GM19025 (cell line): Measurements from ENCODE around the gene TTYH3.
"Not testable (repeated sequence)": the region's sequence is repeated elsewhere in the genome, so short reads cannot be mapped to it uniquely, and the experiment has no call there.

Experiments
- ATAC-seq: cut with Tn5 transposase; IDR thresholded peaks from one replicate; pipeline ENCODE4 v1.9.1; 2021; ENCODE audit warnings: mild to moderate bottlenecking, low read depth, moderate library complexity; ENCODE audit not compliant: unreplicated experiment

TTYH3 gene

GRCh38 chr7:2680792-2681490, 49.2 kb downstream of the TTYH3 start:
- no peak for ATAC-seq

- ATAC-seq, result no peak
Measured at GRCh38 chr7:2681929-2682799, 50.4 kb downstream of the TTYH3 start.

DNA sequence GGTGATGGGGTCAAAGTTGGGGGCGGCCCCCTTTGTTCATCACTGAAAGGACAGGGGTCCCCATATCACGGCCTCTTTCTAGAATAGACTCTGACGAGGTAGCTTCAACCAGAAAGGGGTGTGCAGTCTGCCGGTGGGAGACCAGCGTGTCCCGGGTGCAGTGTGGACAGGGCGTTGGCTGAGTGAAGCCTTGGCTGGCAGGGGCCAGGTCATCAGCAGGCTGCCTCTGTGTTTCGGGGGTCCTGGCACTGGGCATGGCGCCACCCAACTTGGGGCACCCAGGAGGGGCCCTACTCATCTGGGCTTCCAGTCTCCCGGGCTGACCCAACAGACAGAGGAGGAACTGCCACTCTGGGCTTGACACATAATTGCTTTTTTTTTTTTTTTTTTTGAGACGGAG, 52.7 kb downstream of the TTYH3 start:
- ATAC-seq, result no peak

GRCh38 chr7:2686101-2686500, 54.3 kb downstream of the TTYH3 start:
- ATAC-seq, result no peak

DNA sequence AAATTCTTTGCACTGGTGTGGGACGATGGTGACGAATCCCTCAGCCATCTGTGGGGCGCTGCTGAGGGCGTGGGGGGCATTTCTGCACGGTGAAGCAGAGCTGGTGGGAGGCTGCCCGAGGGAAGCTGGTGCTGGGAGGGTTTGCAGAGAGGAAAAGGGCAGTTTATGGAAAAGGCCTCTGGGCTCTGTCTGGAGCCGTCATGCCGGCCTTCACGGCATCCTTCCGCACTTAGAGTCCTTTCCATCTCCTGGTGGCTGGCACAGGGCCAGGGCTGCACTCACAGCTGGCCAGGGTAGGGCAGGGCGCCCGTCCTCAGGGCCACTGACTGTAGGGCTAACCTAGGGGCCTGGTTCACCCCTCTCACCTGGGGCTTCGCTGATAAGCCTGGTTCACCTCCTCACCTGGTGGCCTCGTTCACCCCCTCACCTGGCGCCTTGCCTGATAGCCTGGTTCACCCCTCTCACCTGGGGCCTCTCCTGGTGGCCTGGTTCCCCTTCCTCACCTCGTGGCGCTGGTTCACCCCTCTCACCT, 55.6 kb downstream of the TTYH3 start:
- ATAC-seq, result no peak

DNA sequence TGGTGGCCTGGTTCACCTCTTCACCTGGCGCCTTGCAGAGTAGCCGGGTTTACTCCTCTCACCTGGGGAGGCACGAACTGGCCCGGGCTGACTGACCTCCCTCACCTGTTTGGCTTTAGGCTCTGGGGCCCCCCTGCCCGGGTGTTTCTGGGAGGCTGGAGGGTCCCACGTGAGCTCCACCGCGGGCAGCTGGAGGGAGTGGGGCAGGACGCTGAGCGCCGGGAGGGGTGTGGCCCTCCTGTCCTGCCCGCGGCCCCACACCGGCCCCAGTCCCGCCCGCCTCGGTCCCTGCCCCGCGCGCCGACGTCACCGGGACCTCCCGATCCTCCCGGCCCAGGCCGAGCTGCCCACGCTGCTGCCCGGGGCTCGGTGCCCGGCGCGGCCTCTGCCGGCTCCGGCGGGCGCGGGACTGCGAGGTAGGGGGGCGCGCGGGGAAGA, 56.1 kb downstream of the TTYH3 start, which contains the start of gene AMZ1:
Gene AMZ1 (plus strand): TSS at position 322 of the 438 bp plus-strand sequence. CDS start 12,250 bp downstream, outside the sequence.
- ATAC-seq, result no peak

DNA sequence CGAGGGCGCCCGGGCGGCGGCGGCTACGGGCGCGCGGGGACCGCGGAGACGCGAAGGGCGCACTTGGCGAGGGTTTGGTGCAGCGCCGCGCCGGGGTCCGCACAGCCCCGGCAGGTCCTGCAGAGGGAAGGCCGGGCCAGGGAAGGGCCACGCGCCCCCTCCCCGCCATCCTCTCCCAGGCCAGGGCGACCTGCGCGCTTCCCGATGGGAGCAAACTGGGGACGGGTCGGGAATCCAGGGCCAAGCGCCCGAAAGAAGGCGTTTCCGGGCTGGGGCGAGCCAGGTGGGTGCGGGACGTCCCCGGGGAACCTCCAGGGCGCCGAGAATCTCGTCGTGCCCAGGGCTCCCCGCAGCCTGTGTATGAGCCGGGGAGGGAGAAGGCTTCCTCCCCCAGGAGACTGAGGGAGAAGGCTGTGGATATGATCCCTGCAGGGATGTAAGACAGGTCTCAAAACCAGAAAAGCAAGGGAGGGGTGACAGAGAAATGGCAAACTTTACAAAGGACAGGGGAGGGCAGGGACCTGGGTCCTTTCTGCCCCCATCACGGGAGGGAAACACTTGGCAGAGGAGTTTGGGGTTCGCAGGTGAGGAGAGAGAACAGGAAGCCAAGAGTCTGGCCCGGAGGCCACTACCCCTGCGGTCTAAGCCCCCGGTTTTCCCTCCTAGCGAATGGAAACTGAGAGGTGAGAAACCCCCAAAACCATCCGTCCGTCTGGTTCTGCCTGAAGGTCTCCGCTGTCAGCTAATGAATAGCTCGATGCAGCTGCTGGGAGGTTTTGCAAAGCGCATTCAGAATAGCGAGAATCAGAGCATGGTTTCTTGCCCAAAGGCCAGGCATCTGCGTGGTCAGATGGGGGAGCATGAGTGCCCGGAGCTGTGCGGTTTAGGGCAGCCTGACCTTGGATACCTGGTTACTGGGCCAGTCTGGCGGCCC, 56.9 kb downstream of the TTYH3 start:
- ATAC-seq, result peak; percentile 70

DNA sequence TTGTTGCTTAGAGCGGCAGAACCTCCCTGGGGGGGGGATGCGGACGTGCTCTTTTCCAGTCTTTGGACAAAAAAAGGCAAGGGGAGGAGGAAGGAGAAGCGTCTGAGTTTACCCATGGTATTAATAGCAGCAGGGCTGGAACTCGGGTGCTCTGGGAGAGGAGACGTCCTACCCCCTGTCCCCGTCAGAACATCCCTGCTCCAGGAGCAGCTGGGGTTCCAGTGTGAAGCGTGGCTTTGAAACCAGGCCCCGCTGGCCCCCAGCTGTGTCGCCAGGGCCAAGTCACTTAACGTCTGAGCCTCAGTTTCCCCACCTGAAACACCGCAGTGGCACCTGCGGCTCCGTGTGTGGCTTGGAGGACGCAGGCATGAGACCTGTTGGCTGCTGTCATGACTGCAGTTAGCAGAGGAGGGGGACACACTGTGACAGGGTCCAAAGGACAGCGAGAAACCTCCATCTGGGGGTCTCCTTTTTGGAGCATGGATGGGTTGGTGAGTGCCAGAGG, 57.6 kb downstream of the TTYH3 start:
- no peak for ATAC-seq

GRCh38 chr7:2689951-2690705, 58.3 kb downstream of the TTYH3 start:
- ATAC-seq, result no peak

- ATAC-seq, result no peak
Measured at GRCh38 chr7:2691011-2691707, 59.4 kb downstream of the TTYH3 start.

GRCh38 chr7:2691932-2692439, 60.2 kb downstream of the TTYH3 start:
- ATAC-seq, result not testable (repeated sequence)

DNA sequence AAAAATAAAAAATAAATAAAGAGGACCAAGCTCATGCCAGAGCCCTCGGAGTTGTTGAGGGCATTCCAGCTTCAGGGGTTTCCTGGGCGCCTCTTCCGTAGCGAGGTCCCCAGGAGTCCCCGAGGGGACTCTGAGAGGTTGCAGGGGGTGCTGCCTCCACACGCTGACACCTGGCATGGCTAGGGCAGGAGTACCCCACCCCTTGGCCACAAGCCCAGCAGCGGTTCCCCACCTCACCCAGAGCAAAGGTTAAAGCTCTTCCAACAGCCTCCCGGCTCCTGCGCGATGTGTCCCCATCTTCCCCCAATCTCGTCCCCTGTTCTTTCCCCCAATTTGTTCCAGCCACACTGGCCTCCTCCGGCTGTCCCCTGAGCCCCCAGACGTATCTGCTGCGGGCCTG, 60.8 kb downstream of the TTYH3 start:
- ATAC-seq, result no peak

DNA sequence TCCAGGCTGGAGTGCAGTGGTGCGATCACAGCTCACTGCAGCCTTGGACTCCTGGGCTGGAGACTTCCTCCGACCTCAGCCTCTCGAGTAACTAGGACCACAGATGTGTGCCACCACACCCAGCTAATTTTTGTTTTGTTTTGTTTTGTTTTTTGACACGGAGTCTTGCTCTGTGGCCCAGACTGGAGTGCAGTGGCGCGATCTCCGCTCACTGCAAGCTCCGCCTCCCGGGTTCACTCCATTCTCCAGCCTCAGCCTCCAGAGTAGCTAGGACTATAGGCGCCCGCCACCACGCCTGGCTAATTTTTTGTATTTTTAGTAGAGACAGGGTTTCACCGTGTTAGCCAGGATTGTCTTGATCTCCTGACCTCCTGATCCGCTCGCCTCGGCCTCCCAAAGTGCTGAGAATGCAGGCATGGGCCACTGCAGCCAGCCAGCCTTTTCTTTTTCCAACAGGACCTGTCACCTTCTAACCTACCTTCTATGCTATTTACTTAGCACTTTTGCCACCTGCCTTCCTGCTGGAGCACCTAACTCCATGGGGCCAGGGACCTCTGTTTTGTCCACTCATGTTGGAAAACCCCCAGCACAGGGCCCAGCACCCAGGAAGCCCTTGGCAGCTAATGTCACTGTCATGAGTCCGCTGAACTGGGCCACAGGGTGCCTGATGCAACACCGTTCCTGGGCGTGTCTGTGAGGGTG, 61.8 kb downstream of the TTYH3 start:
- not testable (repeated sequence) for ATAC-seq

DNA sequence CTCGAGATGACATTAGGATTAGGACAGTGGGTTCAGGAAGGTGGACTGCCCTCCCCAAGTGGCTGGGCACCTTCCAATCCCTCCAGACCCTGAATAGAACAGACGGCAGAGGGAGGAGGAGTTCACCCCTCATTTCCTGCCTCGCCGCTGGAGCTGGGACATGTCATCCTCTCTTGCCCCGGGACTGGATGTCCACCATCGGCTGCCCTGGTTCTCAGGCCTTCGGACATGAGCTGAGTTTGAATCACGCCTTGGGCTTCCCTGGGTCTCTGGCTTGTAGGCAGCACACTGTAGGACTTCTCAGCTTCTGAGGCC, 62.3 kb downstream of the TTYH3 start:
- ATAC-seq, result not testable (repeated sequence)

GRCh38 chr7:2698581-2699288, 66.9 kb downstream of the TTYH3 start:
- ATAC-seq, result peak; percentile 90

- ATAC-seq, result no peak
Measured at GRCh38 chr7:2699289-2699620, 67.5 kb downstream of the TTYH3 start.

GRCh38 chr7:2700141-2700850, 68.5 kb downstream of the TTYH3 start:
- ATAC-seq, result no peak
